GM12878 (cell line): ENCODE results near the gene NRXN3.

Source experiments
- BCL11A ChIP-seq: IDR thresholded peaks from 2 replicates; pipeline ENCODE4 v1.6.1; 2011; ENCODE audit warnings: low read depth, low read length
- ESRRA ChIP-seq: IDR thresholded peaks from 2 replicates; pipeline ENCODE4 v1.6.1; 2012; ENCODE audit warnings: mild to moderate bottlenecking, low read length, improper control_type of control experiment
- EZH2 ChIP-seq: IDR thresholded peaks from 2 replicates; pipeline ENCODE4 v1.6.1; 2012; ENCODE audit warnings: low read depth, mild to moderate bottlenecking, control low read depth, inconsistent platforms, low read length, borderline replicate concordance; ENCODE audit not compliant: control insufficient read depth
- JUND ChIP-seq: IDR thresholded peaks from 2 replicates; pipeline ENCODE4 v1.6.1; 2012; ENCODE audit warnings: low read depth, mild to moderate bottlenecking, low read length, improper control_type of control experiment, moderate library complexity
- MXI1 ChIP-seq: fragments of 150-350 bp; IDR thresholded peaks from 2 replicates; pipeline ENCODE4 v1.6.1; 2011; ENCODE audit warnings: low read depth, mild to moderate bottlenecking, inconsistent platforms, low read length, improper control_type of control experiment
- RAD21 ChIP-seq: IDR thresholded peaks from 2 replicates; pipeline ENCODE4 v1.6.1; 2011; ENCODE audit warnings: mild to moderate bottlenecking, low read depth, low read length, moderate library complexity; ENCODE audit not compliant: insufficient read depth
- SMC3 ChIP-seq: IDR thresholded peaks from 2 replicates; pipeline ENCODE4 v1.6.1; 2011; ENCODE audit warnings: low read length, improper control_type of control experiment, borderline replicate concordance
- TAF1 ChIP-seq: IDR thresholded peaks from 2 replicates; pipeline ENCODE4 v1.6.1; 2011; ENCODE audit warnings: mild to moderate bottlenecking, low read depth, low read length, borderline replicate concordance
- TBL1XR1 ChIP-seq: IDR thresholded peaks from 2 replicates; pipeline ENCODE4 v1.6.1; 2012; ENCODE audit warnings: low read depth, low read length, improper control_type of control experiment
- YY1 ChIP-seq: IDR thresholded peaks from 2 replicates; pipeline ENCODE4 v1.6.1; 2011; ENCODE audit warnings: low read depth, mild to moderate bottlenecking, low read length
- TF ChIP-seq, protein P1 (sequence below), 3 experiments: IDR thresholded peaks in 2 of 3; conservative IDR thresholded peaks in 1 of 3; 2 replicates each; pipeline ENCODE4 v1.5.1; 2011; ENCODE audit warnings: low read depth in 3 of 3, low read length in 3 of 3, mild to moderate bottlenecking in 3 of 3, control low read depth in 2 of 3, moderate library complexity in 2 of 3, inconsistent platforms in 1 of 3, mixed read lengths in 1 of 3; ENCODE audit not compliant: control insufficient read depth in 2 of 3, insufficient read depth in 1 of 3; ENCODE audit errors: extremely low read depth in 1 of 3
- TF ChIP-seq, protein P2 (sequence below): IDR thresholded peaks from 2 replicates; pipeline ENCODE4 v1.6.1; 2011; ENCODE audit warnings: mild to moderate bottlenecking, low read depth, low read length, moderate library complexity; ENCODE audit not compliant: insufficient replicate concordance
- TF ChIP-seq, protein P3 (sequence below): IDR thresholded peaks from 2 replicates; pipeline ENCODE4 v1.6.1; 2012; ENCODE audit warnings: low read depth, low read length, improper control_type of control experiment

- no peak for TF ChIP-seq EZH2
- no peak for TF ChIP-seq RAD21
- TF ChIP-seq, protein P1, sequence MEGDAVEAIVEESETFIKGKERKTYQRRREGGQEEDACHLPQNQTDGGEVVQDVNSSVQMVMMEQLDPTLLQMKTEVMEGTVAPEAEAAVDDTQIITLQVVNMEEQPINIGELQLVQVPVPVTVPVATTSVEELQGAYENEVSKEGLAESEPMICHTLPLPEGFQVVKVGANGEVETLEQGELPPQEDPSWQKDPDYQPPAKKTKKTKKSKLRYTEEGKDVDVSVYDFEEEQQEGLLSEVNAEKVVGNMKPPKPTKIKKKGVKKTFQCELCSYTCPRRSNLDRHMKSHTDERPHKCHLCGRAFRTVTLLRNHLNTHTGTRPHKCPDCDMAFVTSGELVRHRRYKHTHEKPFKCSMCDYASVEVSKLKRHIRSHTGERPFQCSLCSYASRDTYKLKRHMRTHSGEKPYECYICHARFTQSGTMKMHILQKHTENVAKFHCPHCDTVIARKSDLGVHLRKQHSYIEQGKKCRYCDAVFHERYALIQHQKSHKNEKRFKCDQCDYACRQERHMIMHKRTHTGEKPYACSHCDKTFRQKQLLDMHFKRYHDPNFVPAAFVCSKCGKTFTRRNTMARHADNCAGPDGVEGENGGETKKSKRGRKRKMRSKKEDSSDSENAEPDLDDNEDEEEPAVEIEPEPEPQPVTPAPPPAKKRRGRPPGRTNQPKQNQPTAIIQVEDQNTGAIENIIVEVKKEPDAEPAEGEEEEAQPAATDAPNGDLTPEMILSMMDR (IDR thresholded peaks at IDR 0.05 in 2 of 3, conservative IDR thresholded peaks at IDR 0.05 in 1 of 3; ENCODE audit: control insufficient read depth in 2 of 3, extremely low read depth in 1 of 3, insufficient read depth in 1 of 3, low read depth in 3 of 3, low read length in 3 of 3): no peak
- no peak for TF ChIP-seq TAF1
- no peak for TF ChIP-seq TBL1XR1
- TF ChIP-seq ESRRA: no peak
- no peak for TF ChIP-seq BCL11A
- TF ChIP-seq YY1: no peak
- no peak for TF ChIP-seq MXI1
- TF ChIP-seq JUND: no peak
- TF ChIP-seq, protein P2, sequence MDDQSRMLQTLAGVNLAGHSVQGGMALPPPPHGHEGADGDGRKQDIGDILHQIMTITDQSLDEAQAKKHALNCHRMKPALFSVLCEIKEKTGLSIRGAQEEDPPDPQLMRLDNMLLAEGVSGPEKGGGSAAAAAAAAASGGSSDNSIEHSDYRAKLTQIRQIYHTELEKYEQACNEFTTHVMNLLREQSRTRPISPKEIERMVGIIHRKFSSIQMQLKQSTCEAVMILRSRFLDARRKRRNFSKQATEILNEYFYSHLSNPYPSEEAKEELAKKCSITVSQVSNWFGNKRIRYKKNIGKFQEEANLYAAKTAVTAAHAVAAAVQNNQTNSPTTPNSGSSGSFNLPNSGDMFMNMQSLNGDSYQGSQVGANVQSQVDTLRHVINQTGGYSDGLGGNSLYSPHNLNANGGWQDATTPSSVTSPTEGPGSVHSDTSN: no peak
- TF ChIP-seq SMC3: no peak
- TF ChIP-seq, protein P3, sequence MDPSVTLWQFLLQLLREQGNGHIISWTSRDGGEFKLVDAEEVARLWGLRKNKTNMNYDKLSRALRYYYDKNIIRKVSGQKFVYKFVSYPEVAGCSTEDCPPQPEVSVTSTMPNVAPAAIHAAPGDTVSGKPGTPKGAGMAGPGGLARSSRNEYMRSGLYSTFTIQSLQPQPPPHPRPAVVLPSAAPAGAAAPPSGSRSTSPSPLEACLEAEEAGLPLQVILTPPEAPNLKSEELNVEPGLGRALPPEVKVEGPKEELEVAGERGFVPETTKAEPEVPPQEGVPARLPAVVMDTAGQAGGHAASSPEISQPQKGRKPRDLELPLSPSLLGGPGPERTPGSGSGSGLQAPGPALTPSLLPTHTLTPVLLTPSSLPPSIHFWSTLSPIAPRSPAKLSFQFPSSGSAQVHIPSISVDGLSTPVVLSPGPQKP: no peak
Measured at GRCh38 chr14:79656496-79656895, 1486.3 kb downstream of the NRXN3 start.
